AG04449 (cell line): ENCODE measurements around the gene AOC3.
"Not testable (repeated sequence)": the region's sequence is repeated elsewhere in the genome, so short reads cannot be mapped to it uniquely, and the experiment has no call there.

Experiments used
- CTCF ChIA-PET: fragments of 350-600 bp; formaldehyde crosslinking; extraction: SDS; loops from one replicate; lab custom pipeline; 2021; ENCODE audit warnings: antibody characterized with exemption; lab: Yijun Ruan, JAX
- POLR2A ChIA-PET: fragments of 400-600, 350-600 bp; formaldehyde crosslinking; extraction: SDS; loops from one replicate; lab custom pipeline; 2020; ENCODE audit warnings: antibody characterized with exemption, inconsistent platforms; lab: Yijun Ruan, JAX
- DNase-seq: peaks from one replicate; pipeline ENCODE4 v3.0.0-alpha.2; 2010; ENCODE audit warnings: low read depth, low spot score
- H3K4me3 ChIP-seq: 2 replicates; pipeline ENCODE4 v1.5.1; 2011; ENCODE audit warnings: low read depth, mild to moderate bottlenecking, control low read depth, low read length
- TF ChIP-seq, protein P1 (sequence below): IDR thresholded peaks from one replicate; pipeline ENCODE4 v1.5.1; 2011; ENCODE audit warnings: mild to moderate bottlenecking, moderate library complexity, low read length, control low read depth, inconsistent platforms; ENCODE audit not compliant: insufficient read depth; ENCODE audit errors: missing control alignments

AOC3 gene

DNA sequence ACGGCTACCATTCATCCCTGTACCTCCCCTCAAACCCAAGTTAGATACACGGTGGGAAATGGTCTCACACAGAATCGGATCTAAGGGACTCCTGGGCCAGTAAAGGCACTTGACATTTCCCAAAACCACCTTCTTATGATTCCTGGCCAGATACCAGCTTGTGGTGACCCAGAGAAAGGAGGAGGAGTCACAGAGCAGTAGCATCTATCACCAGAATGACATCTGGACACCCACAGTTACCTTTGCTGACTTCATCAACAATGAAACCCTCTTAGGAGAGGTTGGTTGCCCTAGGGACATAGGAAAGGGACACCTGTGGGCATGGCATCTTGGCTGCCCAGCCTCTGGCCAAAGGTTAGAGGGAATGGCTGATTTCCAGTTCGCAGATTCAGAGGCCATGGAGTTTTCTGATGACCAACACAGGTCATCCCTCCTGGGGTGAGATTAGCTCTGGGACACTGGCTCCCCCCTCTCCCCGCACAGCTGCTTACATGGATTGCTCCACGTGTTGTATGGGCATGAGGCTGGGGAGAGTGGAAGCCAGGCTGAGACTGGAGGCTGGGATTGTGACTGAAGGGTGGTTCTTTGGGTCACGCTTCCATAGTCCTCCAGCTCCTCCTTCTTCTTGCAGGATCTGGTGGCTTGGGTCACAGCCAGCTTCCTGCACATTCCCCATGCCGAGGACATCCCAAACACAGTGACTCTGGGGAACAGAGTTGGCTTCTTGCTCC lies 1.4 kb upstream of the AOC3 start:
- POLR2A ChIA-PET: interaction anchor here (0.8 kb wide), 1 partner anchor 148 kb away, joined by 3 read pairs; the partner anchor contains the start of gene RPL27
- no peak overlapping the region for H3K4me3 ChIP-seq
- CTCF ChIA-PET: interaction anchor here (0.9 to 8.8 kb wide), 4 partner anchors 11 to 89 kb away, joined by 3 to 241 read pairs (median 6); no protein-coding TSS in a partner anchor
- TF ChIP-seq, protein P1, sequence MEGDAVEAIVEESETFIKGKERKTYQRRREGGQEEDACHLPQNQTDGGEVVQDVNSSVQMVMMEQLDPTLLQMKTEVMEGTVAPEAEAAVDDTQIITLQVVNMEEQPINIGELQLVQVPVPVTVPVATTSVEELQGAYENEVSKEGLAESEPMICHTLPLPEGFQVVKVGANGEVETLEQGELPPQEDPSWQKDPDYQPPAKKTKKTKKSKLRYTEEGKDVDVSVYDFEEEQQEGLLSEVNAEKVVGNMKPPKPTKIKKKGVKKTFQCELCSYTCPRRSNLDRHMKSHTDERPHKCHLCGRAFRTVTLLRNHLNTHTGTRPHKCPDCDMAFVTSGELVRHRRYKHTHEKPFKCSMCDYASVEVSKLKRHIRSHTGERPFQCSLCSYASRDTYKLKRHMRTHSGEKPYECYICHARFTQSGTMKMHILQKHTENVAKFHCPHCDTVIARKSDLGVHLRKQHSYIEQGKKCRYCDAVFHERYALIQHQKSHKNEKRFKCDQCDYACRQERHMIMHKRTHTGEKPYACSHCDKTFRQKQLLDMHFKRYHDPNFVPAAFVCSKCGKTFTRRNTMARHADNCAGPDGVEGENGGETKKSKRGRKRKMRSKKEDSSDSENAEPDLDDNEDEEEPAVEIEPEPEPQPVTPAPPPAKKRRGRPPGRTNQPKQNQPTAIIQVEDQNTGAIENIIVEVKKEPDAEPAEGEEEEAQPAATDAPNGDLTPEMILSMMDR: no peak
- DNase-seq: no peak

DNA sequence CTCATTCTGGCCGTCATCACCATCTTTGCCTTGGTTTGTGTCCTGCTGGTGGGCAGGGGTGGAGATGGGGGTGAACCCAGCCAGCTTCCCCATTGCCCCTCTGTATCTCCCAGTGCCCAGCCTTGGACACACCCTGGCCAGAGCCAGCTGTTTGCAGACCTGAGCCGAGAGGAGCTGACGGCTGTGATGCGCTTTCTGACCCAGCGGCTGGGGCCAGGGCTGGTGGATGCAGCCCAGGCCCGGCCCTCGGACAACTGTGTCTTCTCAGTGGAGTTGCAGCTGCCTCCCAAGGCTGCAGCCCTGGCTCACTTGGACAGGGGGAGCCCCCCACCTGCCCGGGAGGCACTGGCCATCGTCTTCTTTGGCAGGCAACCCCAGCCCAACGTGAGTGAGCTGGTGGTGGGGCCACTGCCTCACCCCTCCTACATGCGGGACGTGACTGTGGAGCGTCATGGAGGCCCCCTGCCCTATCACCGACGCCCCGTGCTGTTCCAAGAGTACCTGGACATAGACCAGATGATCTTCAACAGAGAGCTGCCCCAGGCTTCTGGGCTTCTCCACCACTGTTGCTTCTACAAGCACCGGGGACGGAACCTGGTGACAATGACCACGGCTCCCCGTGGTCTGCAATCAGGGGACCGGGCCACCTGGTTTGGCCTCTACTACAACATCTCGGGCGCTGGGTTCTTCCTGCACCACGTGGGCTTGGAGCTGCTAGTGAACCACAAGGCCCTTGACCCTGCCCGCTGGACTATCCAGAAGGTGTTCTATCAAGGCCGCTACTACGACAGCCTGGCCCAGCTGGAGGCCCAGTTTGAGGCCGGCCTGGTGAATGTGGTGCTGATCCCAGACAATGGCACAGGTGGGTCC lies 607 bp downstream of the AOC3 start:
- CTCF ChIA-PET, POLR2A ChIA-PET, H3K4me3 ChIP-seq, DNase-seq: not testable (repeated sequence)

- TF ChIP-seq, protein P1: no peak
- POLR2A ChIA-PET: no interaction called here
- H3K4me3 ChIP-seq: no peak overlapping the region
- CTCF ChIA-PET: interaction anchor here (1.2 to 1.3 kb wide), 3 partner anchors 9 to 85 kb away, joined by 4 to 18 read pairs (median 5); partner anchors contain the start of gene AOC2
- DNase-seq: no peak
These were observed 1.4 kb downstream of the AOC3 start for GRCh38 chr17:42852351-42852750.

GRCh38 chr17:42853004-42853403 lies 2.0 kb downstream of the AOC3 start:
- POLR2A ChIA-PET: interaction anchor here (0.5 kb wide), 1 partner anchor 31 kb away, joined by 4 read pairs; no protein-coding TSS in a partner anchor
- CTCF ChIA-PET: interaction anchor here (1.2 to 1.3 kb wide), 3 partner anchors 10 to 84 kb away, joined by 4 to 18 read pairs (median 5); partner anchors contain the start of gene AOC2
- no peak overlapping the region for H3K4me3 ChIP-seq

DNA sequence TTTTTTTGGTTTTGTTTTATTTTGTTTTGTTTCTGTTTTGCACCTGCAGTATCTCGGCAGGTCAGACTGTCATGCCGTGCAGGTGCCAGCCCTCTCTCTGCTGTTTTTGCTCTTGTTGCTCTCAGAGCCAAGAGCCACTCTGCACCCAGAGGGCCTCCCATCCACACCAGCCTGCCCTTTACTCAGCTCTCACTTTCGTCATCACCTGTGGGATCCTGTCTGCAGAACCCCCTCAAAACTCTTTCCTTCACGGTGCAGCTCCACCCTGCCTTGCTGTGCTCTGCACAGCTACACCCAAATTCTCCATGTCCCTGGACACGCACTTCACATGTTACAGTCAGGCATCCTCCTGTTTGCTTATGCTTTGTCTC lies 2.6 kb downstream of the AOC3 start:
- H3K4me3 ChIP-seq: no peak overlapping the region
- ChIA-PET POLR2A (interaction anchor here (0.5 kb wide), 1 partner anchor 31 kb away, joined by 4 read pairs; no protein-coding TSS in a partner anchor), CTCF (interaction anchor here (0.6 to 1.3 kb wide), 3 partner anchors 10 to 83 kb away, joined by 3 to 18 read pairs (median 5); partner anchors contain the start of gene AOC2)
- DNase-seq: no peak
- TF ChIP-seq, protein P1: no peak

More at GRCh38 chr17:42853004-42853403, 2.0 kb downstream of the AOC3 start:
- TF ChIP-seq, protein P1: no peak
- no peak for DNase-seq

DNA sequence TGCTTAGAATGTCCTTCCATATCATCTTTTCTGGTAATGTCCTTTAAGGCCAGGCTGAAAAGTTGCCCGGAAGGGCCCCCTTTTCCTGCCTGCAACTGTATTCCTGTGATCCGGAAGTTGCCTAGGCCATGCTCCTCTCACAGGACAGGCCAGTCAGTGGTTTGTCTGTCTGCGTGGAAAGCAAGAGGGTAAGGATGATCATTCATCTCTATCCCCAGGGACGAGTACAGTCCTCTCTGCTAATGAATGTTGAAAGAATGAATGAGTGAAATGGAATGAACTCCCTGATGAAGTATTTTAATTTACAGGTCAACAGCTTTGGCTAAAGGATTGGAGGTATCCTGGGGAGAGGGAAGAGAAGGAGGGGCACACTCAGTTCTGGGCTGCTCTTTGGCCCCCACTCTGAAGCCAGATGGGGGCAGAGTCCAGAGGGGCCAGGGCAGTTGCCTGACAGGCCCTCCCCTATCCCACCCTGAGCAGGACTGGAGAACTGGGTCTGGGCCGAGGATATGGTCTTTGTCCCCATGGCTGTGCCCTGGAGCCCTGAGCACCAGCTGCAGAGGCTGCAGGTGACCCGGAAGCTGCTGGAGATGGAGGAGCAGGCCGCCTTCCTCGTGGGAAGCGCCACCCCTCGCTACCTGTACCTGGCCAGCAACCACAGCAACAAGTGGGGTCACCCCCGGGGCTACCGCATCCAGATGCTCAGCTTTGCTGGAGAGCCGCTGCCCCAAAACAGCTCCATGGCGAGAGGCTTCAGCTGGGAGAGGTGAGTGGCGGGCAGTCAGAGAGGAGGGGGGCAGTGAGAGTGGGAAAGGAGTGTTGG lies 3.2 kb downstream of the AOC3 start:
- ChIA-PET CTCF (interaction anchor here (0.6 to 2.7 kb wide), 4 partner anchors 9 to 85 kb away, joined by 3 to 11 read pairs (median 5); partner anchors contain the start of gene AOC2), POLR2A (no interaction called here)
- DNase-seq: no peak
- H3K4me3 ChIP-seq: no peak overlapping the region
- TF ChIP-seq, protein P1: no peak
